Endodermal cell (in vitro differentiated cells): Measurements from ENCODE around the gene SUGCT. TPM values are rescaled to one million over a fixed set of nuclear protein-coding genes. Genes with fewer than 3 reads are reported as not detected.

Experiments
- DNase-seq: peaks from one replicate; pipeline ENCODE4 v3.0.0-alpha.2; 2017
- H3K27ac ChIP-seq: 2 replicates; pipeline ENCODE4 v1.5.1; 2013; ENCODE audit warnings: mild to moderate bottlenecking, low read depth, low read length, moderate library complexity
- H3K27me3 ChIP-seq: 2 replicates; pipeline ENCODE4 v1.6.1; 2013; ENCODE audit warnings: mild to moderate bottlenecking, low read length, moderate library complexity; ENCODE audit not compliant: insufficient read depth, control insufficient read depth, poor library complexity, severe bottlenecking
- H3K36me3 ChIP-seq: 2 replicates; pipeline ENCODE4 v1.7.0; 2013; ENCODE audit warnings: mild to moderate bottlenecking, low read length, moderate library complexity; ENCODE audit not compliant: control insufficient read depth, insufficient read depth
- H3K4me1 ChIP-seq: one replicate; pipeline ENCODE4 v1.7.0; 2013; ENCODE audit warnings: low read length; ENCODE audit not compliant: control insufficient read depth, insufficient read depth
- H3K4me3 ChIP-seq: 2 replicates; pipeline ENCODE4 v1.5.1; 2013; ENCODE audit warnings: mild to moderate bottlenecking, low read length, moderate library complexity
- H3K9ac ChIP-seq: 2 replicates; pipeline ENCODE4 v1.6.1; 2013; ENCODE audit warnings: mild to moderate bottlenecking, low read length, moderate library complexity; ENCODE audit not compliant: poor library complexity, severe bottlenecking; ENCODE audit errors: extremely low read depth
- H3K9me3 ChIP-seq: 2 replicates; pipeline ENCODE4 v1.6.1; 2013; ENCODE audit warnings: mild to moderate bottlenecking, low read length, moderate library complexity; ENCODE audit not compliant: control insufficient read depth
- H3K27ac Mint-ChIP-seq: 2 replicates; pipeline ENCODE4 v1.8.0; 2020; ENCODE audit warnings: mixed read lengths
- H3K27me3 Mint-ChIP-seq: 2 replicates; pipeline ENCODE4 v1.8.0; 2021; ENCODE audit warnings: mild to moderate bottlenecking, mixed read lengths; ENCODE audit not compliant: insufficient read depth
- H3K36me3 Mint-ChIP-seq: 2 replicates; pipeline ENCODE4 v1.8.0; 2020; ENCODE audit warnings: low read depth, mixed read lengths
- H3K4me1 Mint-ChIP-seq: 2 replicates; pipeline ENCODE4 v1.8.0; 2020; ENCODE audit warnings: mixed read lengths
- H3K4me3 Mint-ChIP-seq: 2 replicates; pipeline ENCODE4 v1.8.0; 2020; ENCODE audit warnings: mild to moderate bottlenecking, moderate library complexity, mixed read lengths
- H3K9me3 Mint-ChIP-seq: 2 replicates; pipeline ENCODE4 v1.8.0; 2020; ENCODE audit warnings: mild to moderate bottlenecking, mixed read lengths
- WGBS, 2 experiments: methylation state at CpG; one replicate each; pipeline versions ENCODE4 v1.1.5 to v1.1.7; 2013; ENCODE audit warnings: missing lambda C conversion rate in 2 of 2, mixed read lengths in 1 of 2; ENCODE audit not compliant: insufficient coverage in 1 of 2, insufficient read length in 1 of 2; 5-methylcytosine and 5-hydroxymethylcytosine counted together
- total RNA-seq, 2 donors: library from RNA; stranded (reverse); fragmentation: NEBNext Ultra II Directional in 1 of 2; extraction: Animal tissue kit (Norgen Biotek cat#: 25700) in 1 of 2; gene quantifications; 2 replicates in 1 of 2; 3 replicates in 1 of 2; pipeline ENCODE4 v1.2.1, GENCODE V29; 2021
- TF ChIP-seq, protein P1 (sequence below): fragments of 200-600 bp; sonication (generic); conservative IDR thresholded peaks from 2 replicates; pipeline ENCODE4 v1.5.0; 2021; ENCODE audit warnings: antibody characterized with exemption, mild to moderate bottlenecking

Gene SUGCT
- total RNA-seq, 2 donors from 2014 or later: 3.6 to 3.9 TPM

DNA sequence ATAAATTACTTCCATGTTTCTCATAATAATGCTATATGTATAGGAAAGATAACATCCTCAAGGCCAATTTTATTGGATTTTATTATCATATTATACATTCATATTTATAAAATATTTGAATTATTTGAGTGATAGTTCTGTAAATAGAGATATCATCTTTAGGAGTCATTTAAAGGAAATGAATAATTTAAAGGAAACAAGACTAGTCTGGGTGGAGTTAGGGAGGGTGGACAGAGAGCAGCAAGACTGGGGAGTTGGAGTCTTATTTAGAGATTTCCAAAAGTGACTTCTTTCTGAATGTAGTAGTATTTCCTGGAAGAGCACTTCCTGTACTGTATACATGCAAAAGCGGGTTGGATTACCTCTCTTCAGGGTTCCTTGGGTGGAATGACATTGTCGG is 342.3 kb downstream of the SUGCT start:
- no peak for DNase-seq
- H3K27ac Mint-ChIP-seq: no peak overlapping the region
- H3K36me3 Mint-ChIP-seq: no peaks in the 10 kb centered on the region
- WGBS, 2 experiments: 92 to 100% methylated on average over 1 to 2 of the region's 2 CpGs
- TF ChIP-seq, protein P1, sequence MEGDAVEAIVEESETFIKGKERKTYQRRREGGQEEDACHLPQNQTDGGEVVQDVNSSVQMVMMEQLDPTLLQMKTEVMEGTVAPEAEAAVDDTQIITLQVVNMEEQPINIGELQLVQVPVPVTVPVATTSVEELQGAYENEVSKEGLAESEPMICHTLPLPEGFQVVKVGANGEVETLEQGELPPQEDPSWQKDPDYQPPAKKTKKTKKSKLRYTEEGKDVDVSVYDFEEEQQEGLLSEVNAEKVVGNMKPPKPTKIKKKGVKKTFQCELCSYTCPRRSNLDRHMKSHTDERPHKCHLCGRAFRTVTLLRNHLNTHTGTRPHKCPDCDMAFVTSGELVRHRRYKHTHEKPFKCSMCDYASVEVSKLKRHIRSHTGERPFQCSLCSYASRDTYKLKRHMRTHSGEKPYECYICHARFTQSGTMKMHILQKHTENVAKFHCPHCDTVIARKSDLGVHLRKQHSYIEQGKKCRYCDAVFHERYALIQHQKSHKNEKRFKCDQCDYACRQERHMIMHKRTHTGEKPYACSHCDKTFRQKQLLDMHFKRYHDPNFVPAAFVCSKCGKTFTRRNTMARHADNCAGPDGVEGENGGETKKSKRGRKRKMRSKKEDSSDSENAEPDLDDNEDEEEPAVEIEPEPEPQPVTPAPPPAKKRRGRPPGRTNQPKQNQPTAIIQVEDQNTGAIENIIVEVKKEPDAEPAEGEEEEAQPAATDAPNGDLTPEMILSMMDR: no peak
- Histone ChIP-seq H3K9me3 (no peaks in the 10 kb centered on the region), H3K27me3 (no peaks in the 10 kb centered on the region), H3K4me3 (no peak overlapping the region), H3K27ac (no peak overlapping the region), H3K36me3 (no peaks in the 10 kb centered on the region), H3K4me1 (no peaks in the 10 kb centered on the region), H3K9ac (no peak overlapping the region)
- no peaks in the 10 kb centered on the region for H3K27me3 Mint-ChIP-seq
- no peaks in the 10 kb centered on the region for H3K4me1 Mint-ChIP-seq
- H3K9me3 Mint-ChIP-seq: no peaks in the 10 kb centered on the region
- H3K4me3 Mint-ChIP-seq: no peak overlapping the region

DNA sequence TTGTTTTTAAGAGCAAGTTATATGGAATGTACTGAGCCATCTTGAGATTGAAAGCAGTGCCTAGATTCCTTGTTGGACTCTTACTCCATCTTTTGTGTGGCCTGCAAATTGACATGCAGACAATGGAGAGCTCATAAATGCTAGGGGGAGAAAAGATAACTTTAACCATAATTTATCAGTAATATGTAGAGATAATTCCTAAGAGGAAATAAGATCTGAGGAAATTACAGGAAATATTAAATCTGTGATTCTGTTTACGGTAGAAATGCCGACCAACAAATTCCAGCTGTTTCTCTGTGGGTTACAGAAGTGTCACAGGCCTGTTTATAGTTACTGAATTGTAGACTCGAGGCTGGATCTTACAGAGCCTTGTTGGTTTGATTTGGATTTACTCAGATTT is 348.0 kb downstream of the SUGCT start:
- Histone ChIP-seq H3K27ac (no peak overlapping the region), H3K9me3 (no peaks in the 10 kb centered on the region), H3K4me1 (no peaks in the 10 kb centered on the region), H3K9ac (no peak overlapping the region), H3K36me3 (no peaks in the 10 kb centered on the region), H3K27me3 (no peaks in the 10 kb centered on the region), H3K4me3 (no peak overlapping the region)
- no peak overlapping the region for H3K4me3 Mint-ChIP-seq
- H3K36me3 Mint-ChIP-seq: no peaks in the 10 kb centered on the region
- H3K4me1 Mint-ChIP-seq: no peaks in the 10 kb centered on the region
- WGBS, 2 experiments: 88 to 93% methylated on average over 3 of the region's 3 CpGs
- H3K27ac Mint-ChIP-seq: no peak overlapping the region
- TF ChIP-seq, protein P1: no peak
- no peaks in the 10 kb centered on the region for H3K9me3 Mint-ChIP-seq
- DNase-seq: no peak
- H3K27me3 Mint-ChIP-seq: no peaks in the 10 kb centered on the region

DNA sequence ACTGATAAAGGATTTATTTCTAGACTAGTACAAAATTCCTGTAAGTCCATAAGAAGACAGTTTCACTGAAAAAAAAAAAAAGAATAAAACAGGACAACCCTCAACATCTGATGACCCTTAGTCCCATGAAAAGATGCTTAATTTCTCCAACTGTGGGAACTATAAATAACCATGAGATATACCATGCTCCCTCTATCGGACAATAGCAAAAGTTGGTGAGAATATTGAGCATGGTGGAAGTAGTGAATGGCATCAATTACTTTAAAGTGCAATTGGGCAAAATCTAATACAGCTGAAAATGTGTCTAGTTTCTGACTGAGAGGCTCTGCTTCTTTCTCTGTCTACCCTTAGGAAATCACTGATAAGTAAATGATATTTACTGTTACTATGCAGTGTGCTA is 348.8 kb downstream of the SUGCT start:
- no peak overlapping the region for H3K27ac Mint-ChIP-seq
- H3K36me3 ChIP-seq: no peaks in the 10 kb centered on the region
- DNase-seq: no peak
- 100% methylated on average over 1 of the region's 1 CpG; no CpG with 5 or more reads in 1 of the 2 experiments for WGBS, 2 experiments
- TF ChIP-seq, protein P1: peak; percentile 22
- H3K9ac ChIP-seq: no peak overlapping the region
- H3K27ac ChIP-seq: no peak overlapping the region
- H3K27me3 Mint-ChIP-seq: no peaks in the 10 kb centered on the region
- no peaks in the 10 kb centered on the region for H3K4me1 ChIP-seq
- H3K9me3 Mint-ChIP-seq: no peaks in the 10 kb centered on the region
- H3K27me3 ChIP-seq: no peaks in the 10 kb centered on the region
- H3K9me3 ChIP-seq: no peaks in the 10 kb centered on the region
- H3K4me3 Mint-ChIP-seq: no peak overlapping the region
- H3K4me3 ChIP-seq: no peak overlapping the region
- H3K4me1 Mint-ChIP-seq: no peaks in the 10 kb centered on the region
- H3K36me3 Mint-ChIP-seq: no peaks in the 10 kb centered on the region
